HG02870 (cell line): ENCODE data around the gene ZNF613.
"Not testable (repeated sequence)": the region's sequence is repeated elsewhere in the genome, so short reads cannot be mapped to it uniquely, and the experiment has no call there.

Experiments used
- ATAC-seq: cut with Tn5 transposase; IDR thresholded peaks from one replicate; pipeline ENCODE4 v1.9.1; 2021; ENCODE audit warnings: mild to moderate bottlenecking, moderate library complexity; ENCODE audit not compliant: unreplicated experiment

ZNF613 gene

DNA sequence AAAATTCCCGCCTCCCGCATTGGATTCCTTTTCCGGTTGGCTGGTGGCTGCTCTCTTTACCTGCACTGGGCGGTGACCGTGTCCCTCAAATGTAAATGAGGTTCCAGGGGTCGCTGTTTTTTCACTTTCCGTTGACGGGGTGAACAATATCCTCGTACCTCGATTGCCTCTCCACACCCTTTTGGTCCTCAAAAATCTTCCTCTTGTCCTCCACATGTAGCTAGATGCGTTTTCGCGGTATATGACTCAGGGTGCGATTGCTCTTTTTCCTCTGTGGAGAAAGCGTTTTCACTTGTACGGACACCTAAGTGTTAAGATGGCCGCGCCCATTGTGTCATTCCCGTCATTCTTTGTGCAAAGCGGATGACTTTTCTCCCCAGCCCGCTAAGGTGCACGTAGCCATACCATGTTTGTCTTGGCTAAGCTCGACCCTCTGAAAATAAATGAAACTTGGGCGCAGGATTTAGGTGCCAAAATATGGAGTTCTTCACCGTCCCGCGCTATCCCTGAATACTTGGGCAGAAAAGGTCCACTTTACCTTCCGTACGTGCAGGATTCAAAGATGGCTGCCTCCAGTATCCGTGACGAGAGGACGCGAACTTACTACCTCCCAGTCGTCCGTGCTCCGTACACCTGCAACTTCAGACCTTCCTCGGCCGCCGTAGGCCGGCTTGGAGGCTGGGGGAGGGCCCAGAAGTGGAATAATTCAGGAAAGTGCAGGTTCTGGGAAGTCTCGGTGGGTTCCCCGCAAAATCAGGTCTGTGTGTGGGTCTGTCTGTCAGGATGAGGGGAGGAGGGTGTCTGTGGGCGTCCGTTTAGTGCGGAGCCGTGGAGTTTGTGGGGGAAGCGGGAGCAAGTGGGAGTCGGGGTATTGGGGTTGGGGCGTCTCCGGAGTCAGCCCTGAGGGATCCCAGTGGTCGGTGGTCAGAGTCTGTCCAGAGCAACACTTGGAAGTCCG, at the start of gene ZNF613:
Gene ZNF613 (plus strand): TSS at position 689 of the 958 bp plus-strand sequence. CDS start 8,749 bp downstream, outside the sequence.
- peak; percentile 75 for ATAC-seq

DNA sequence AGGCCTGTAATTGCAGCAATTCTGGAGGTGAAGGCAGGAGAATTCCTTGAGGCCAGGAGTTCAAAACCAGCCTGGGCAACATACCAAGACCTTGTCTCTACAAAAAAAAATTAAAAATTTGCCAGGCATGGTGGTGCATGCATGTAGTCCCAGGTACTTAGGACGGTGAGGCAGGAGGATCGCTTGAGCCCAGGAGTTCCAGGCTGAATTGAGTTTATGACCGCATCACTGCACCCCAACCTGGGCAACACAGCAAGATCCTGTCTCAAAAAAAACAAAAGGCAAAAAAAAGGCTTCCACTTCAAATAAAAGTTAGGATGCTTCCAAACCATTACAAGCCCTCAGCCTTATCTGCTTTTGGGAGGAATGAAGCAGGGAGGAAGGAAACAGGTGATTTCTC, 44.8 kb upstream of the ZNF613 start:
- no peak for ATAC-seq

GRCh38 chr19:51884713-51885112, 42.6 kb upstream of the ZNF613 start:
- ATAC-seq = no peak

DNA sequence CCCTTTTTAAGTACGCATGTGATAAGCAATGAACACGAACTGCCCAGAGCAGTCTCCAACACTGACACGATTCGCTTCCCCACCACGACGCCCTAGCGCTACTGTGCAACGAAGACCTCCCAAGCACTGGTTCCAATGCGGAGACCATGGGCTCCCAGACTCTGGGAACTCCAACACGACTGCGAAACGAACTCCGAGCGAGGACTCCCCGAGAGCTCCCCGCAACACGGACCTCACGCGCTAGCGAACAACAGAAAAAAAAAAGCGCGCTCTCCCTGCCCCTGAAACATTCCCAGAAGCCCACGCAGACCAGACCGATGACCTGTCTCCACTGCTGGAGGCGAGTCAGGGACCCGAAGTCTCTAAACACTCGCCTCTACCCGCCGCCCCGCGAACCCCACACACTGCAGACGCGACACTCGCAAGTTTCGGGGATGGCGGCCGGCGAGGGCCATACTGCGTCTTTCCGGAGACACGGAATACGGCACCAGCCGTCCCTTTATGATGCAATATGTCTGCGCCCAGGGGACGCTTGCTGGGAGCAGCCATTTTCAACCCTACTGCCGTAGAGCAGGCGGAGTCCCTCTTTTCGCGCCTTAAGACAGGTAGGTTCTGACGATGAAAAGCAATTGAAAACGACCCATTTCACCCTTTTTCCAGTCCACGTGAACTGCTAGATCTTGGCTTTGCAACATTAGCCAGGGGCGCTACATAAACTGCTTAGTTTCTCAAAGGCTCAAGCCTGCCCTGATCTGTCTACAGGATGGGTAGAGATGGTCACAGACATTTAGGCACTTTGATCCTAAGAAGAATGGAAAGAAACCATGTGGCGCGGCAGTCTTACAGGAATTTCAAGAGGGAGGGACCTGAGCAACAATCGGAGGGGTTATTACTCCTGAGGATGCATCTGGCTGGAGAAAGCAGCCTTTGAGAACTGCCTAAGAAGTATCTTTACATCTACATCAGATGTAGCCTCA, 39.5 kb upstream of the ZNF613 start, which contains the start of gene ZNF577:
Gene ZNF577 (minus strand): TSS at position 430 of the 977 bp plus-strand sequence. CDS start 7,569 bp downstream, outside the sequence.
- no peak for ATAC-seq

DNA sequence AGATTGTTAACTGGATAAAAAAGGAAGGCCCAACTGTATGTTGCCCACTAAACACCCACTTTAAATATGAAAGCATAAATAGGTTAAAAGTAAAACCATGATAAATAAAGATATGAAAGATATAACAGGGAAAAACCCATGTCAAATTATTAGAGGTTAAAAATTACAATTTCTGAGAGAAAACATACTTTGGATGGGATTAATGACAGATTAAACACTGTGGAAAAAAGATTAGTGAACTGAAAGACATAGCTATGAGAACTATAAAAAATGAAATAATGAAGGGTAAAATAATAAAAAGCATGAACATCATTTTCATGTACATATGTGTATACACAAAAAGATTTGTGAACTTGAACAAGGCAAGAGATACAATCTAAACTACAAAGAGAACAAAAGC, 37.3 kb upstream of the ZNF613 start:
- ATAC-seq = no peak

DNA sequence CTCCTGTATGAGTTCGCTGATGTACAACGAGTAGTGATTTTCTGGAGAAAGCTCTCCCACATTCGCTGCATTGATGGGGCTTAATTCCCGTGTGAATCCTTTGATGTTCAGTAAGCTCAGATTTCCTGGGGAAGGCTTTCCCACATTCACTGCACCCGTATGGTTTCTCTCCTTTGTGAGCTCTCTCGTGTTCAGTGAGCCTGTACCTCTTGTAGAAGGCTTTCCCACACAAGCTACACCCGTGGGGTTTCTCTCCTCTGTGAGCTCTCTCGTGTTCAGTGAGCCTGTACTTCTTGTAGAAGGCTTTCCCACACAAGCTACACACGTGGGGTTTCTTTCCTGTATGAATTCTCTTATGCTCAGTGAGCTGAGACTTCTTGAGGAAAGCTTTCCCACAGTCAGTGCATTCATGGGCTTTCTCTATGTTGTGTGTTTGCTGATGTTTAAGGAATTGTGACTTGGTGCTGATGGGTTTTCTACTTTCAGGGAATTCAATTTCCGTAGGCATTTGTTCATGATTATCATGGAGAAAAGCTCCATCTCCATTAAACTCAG, 36.0 kb upstream of the ZNF613 start:
- no peak for ATAC-seq

- ATAC-seq = no peak
Measured at GRCh38 chr19:51901860-51902259, 25.4 kb upstream of the ZNF613 start.

- no peak for ATAC-seq
Measured at GRCh38 chr19:51903192-51903591, 24.1 kb upstream of the ZNF613 start.

- ATAC-seq = no peak
Measured at GRCh38 chr19:51904331-51905165, 22.7 kb upstream of the ZNF613 start, which contains the start of gene ZNF649. Gene ZNF649 (minus strand): TSS chr19:51905017. CDS start chr19:51900107, 4,910 bp downstream.

DNA sequence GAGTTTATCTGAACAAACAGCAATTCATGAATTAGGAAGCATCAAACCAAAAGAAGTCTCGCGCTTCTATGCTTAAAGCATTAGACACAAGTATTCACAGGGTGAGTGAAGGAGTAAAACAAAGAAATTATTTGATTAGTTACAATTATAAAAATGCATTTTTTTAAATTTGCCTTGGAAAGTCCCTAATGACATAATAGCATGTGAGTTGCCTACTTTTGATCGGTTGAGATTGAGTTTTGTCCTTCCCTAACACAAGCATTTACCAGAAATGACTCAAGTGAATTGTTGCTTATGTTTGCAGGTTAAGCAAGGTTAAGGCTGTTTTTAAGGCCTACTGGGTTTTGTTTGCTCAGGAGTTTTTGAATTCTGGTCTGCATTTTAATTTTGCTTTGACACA, 22.1 kb upstream of the ZNF613 start:
- no peak for ATAC-seq

GRCh38 chr19:51905639-51906038, 21.6 kb upstream of the ZNF613 start:
- ATAC-seq = not testable (repeated sequence)

GRCh38 chr19:51906108-51906507, 21.2 kb upstream of the ZNF613 start:
- ATAC-seq = not testable (repeated sequence)

GRCh38 chr19:51907981-51908380, 19.3 kb upstream of the ZNF613 start:
- ATAC-seq = not testable (repeated sequence)

GRCh38 chr19:51915324-51915867, 11.9 kb upstream of the ZNF613 start:
- no peak for ATAC-seq

DNA sequence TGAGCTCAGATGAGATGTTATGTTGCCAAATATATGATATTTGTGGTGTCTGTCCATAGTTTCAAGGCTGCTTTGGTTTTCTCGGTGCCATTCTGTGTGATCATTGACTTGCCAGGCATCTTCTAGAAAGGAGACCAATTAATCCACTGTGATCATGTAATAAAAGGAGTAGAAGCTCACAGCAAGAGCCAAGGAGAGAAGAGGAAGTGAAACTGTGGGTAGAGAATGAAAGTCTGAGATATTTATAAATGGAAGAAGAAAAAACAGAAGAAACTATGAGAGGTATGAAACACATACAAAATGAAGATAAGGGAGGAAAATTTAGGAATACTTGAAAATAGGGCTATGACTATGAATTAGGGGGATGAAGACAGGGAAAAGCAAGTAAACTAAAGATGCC, 11.1 kb upstream of the ZNF613 start:
- ATAC-seq = no peak

GRCh38 chr19:51919606-51920005, 7.7 kb upstream of the ZNF613 start:
- no peak for ATAC-seq

GRCh38 chr19:51921949-51922348, 5.3 kb upstream of the ZNF613 start:
- ATAC-seq = no peak

DNA sequence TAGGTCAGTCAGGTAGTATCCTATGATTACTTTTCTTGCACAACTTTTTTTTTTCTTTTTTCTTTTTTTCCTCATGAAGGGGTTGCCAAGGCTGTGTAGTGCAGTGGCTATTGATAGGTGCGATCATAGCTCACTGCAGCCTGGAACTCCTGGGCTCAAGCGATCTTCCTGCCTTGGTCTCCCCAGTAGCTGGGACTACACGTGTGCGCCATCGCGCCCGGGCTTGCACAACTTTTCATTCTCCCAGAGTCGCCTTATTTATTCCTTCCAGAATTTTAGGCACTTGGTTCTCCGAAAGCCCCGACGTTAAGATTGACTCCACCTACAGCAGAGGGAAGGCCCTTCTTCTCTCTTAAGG, 867 bp upstream of the ZNF613 start:
- no peak for ATAC-seq

- no peak for ATAC-seq
Measured at GRCh38 chr19:51927859-51928258, 587 bp downstream of the ZNF613 start.

DNA sequence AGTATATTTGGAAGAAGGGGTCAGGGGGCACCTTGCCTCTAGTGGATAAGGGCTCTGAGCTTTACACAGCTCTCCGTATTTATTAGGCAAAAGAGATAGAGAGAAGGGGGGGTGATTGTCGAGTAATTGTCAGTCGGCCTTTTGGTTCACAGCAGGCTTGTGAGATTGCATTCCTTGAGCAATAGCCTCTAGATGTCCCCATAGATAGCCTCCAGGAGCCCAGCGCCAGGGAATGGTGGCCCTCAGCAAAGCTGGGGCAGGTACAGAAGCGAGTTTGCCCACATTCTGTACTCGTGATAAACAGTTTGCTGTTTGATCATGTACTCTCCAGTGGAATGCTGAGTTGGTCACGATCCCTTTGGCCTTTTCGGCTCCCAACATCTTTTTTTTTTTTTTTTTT, 4.6 kb downstream of the ZNF613 start:
- no peak for ATAC-seq
